Amniotic stem cell (primary cell): ENCODE measurements around the gene PCDHGB3.
"Not testable (repeated sequence)": the region's sequence is repeated elsewhere in the genome, so short reads cannot be mapped to it uniquely, and the experiment has no call there.

Experiments
- DNase-seq: peaks from one replicate; lab custom pipeline; 2025; lab: John Stamatoyannopoulos, UW

PCDHGB3 gene

GRCh38 chr5:141392429-141393198 lies 22.6 kb downstream of the PCDHGB3 start, which contains the start of gene PCDHGA8:
PCDHGA8 (plus strand) TSS chr5:141392633; CDS start chr5:141392814, 181 bp downstream.
- no peak for DNase-seq

GRCh38 chr5:141393267-141393666 lies 23.2 kb downstream of the PCDHGB3 start:
- no peak for DNase-seq

DNA sequence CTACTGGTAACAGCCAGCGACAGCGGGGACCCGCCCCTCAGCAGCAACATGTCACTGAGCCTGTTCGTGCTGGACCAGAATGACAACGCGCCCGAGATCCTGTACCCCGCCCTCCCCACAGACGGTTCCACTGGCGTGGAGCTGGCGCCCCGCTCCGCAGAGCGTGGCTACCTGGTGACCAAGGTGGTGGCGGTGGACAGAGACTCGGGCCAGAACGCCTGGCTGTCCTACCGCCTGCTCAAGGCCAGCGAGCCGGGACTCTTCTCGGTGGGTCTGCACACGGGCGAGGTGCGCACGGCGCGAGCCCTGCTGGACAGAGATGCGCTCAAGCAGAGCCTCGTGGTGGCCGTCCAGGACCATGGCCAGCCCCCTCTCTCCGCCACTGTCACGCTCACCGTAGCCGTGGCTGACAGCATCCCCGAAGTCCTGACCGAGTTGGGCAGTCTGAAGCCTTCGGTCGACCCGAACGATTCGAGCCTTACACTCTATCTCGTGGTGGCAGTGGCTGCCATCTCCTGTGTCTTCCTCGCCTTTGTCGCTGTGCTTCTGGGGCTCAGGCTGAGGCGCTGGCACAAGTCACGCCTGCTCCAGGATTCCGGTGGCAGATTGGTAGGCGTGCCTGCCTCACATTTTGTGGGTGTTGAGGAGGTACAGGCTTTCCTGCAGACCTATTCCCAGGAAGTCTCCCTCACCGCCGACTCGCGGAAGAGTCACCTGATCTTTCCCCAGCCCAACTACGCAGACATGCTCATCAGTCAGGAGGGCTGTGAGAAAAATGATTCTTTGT lies 24.6 kb downstream of the PCDHGB3 start:
- DNase-seq: not testable (repeated sequence)

DNA sequence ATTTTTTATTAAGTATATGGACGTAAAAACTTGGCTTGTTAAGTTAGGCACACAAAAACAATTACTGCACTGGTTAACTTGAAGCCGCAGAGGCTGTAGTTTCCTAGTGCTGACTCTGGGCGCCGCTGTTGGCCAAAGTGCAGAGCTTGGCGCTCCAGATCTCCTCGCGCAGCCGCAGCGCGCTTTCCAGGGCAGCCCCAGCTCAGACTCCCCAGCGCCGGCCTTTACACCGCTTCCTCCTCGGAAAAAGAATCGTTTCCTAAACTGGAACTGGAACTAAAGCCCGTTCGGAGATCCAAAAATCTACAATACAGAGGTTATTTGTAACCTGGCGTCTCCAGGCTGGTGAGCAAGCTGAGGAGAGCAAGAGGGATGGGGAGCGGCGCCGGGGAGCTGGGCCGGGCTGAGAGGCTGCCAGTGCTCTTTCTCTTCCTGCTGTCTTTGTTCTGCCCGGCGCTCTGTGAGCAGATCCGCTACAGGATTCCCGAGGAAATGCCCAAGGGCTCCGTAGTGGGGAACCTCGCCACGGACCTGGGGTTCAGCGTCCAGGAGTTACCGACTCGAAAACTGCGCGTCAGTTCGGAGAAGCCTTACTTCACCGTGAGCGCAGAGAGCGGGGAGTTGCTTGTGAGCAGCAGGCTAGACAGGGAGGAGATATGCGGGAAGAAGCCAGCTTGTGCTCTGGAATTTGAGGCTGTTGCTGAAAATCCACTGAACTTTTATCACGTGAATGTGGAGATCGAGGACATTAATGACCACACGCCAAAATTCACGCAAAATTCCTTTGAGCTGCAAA lies 27.9 kb downstream of the PCDHGB3 start, which contains the start of gene PCDHGB5:
Gene PCDHGB5, plus strand, starts transcription at position 192 of the 796 bp plus-strand sequence. Its CDS starts 181 bp downstream, at position 373.
- not testable (repeated sequence) for DNase-seq

DNA sequence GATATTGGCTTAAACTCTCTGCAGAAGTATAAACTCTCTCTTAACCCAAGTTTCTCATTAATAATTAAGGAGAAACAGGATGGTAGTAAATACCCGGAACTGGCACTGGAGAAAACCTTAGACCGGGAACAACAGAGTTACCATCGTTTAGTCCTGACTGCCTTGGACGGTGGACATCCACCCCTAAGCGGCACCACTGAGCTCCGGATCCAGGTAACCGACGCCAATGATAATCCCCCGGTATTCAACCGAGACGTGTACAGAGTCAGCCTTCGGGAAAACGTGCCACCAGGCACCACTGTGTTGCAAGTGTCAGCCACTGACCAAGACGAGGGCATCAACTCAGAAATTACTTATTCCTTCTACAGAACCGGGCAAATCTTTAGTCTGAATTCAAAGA lies 28.6 kb downstream of the PCDHGB3 start:
- no peak for DNase-seq

GRCh38 chr5:141399555-141400258 lies 29.7 kb downstream of the PCDHGB3 start:
- no peak for DNase-seq

DNA sequence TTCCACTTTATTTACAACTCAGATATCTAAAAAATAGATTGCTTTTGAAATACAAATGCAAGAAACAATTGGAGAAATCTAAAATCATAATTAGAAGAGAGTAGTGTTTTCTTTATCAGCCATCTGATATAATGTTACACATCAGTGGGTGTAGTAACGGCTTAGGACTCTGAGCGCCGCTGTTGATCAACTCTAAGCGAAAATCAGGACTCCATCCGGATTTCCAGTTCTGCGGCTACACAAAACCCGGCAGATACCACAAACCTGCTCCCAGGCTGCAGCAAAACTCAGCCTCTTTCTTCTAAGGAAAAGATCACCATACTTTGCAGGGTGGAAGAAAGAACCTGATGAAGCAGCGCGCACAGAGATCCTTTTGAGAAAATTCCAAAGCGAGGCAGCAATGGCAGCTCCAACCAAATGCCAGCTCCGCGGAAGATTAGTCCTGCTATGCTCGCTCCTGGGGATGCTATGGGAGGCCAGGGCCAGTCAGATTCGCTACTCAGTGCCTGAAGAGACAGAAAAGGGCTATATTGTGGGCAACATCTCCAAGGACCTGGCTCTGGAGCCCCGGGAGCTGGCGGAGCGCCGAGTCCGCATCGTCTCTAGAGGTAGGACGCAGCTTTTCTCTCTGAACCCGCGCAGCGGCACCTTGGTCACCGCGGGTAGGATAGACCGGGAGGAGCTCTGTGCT lies 32.7 kb downstream of the PCDHGB3 start, which contains the start of gene PCDHGA9:
Gene PCDHGA9, plus strand, starts transcription at position 226 of the 691 bp plus-strand sequence. Its CDS starts 175 bp downstream, at position 401.
- DNase-seq: no peak

DNA sequence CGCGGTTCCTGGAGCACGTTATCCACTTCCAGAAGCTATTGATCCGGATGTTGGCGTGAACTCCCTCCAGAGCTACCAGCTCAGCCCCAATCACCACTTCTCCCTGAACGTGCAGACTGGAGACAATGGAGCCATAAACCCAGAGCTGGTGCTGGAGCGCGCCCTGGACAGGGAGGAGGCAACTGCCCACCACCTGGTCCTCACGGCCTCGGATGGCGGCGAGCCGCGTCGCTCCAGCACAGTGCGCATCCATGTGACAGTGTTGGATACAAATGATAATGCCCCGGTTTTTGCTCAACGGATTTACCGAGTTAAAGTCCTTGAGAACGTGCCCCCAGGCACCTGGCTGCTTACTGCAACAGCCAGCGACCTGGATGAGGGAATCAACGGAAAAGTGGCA lies 33.3 kb downstream of the PCDHGB3 start:
- no peak for DNase-seq

- not testable (repeated sequence) for DNase-seq
Observed at GRCh38 chr5:141407790-141408505, 37.9 kb downstream of the PCDHGB3 start, which contains the start of gene PCDHGB6. PCDHGB6 (plus strand) TSS chr5:141408021; CDS start chr5:141408203, 182 bp downstream.

DNA sequence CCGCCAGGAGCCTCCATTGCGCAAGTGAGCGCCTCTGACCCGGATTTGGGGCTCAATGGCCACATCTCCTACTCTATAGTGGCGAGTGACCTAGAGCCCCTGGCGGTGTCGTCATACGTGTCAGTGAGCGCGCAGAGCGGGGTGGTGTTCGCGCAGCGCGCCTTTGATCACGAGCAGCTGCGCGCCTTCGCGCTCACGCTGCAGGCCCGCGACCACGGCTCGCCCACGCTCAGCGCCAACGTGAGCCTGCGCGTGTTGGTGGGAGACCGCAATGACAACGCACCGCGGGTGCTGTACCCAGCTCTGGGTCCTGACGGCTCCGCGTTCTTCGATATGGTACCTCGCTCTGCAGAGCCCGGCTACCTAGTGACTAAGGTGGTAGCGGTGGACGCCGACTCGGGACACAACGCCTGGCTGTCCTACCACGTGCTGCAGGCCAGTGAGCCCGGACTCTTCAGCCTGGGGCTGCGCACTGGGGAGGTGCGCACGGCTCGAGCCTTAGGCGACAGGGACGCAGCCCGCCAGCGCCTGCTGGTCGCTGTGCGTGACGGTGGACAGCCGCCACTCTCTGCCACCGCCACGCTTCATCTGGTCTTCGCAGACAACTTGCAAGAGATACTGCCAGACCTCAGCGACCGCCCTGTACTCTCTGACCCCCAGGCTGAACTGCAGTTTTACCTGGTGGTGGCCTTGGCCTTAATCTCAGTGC lies 39.7 kb downstream of the PCDHGB3 start:
- no peak for DNase-seq

DNA sequence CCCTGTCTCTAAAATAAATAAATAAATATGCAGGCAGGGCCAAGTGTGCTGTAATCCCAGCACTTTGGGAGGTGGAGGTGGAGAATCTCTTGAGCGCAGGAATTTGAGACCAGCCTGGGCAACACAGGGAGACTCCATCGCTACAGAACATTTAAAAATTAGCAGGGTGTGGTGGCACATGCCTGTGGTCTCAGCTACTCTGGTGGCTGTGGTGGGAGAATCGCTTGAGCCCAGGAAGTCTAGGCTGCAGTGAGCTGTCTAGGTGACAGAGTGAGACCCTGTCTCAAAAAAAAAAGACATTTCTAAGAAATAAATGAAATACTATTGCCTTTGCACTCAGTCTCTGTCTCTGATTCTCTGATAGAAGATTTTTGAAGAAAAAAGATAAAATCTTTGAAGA lies 41.5 kb downstream of the PCDHGB3 start:
- no peak for DNase-seq

DNA sequence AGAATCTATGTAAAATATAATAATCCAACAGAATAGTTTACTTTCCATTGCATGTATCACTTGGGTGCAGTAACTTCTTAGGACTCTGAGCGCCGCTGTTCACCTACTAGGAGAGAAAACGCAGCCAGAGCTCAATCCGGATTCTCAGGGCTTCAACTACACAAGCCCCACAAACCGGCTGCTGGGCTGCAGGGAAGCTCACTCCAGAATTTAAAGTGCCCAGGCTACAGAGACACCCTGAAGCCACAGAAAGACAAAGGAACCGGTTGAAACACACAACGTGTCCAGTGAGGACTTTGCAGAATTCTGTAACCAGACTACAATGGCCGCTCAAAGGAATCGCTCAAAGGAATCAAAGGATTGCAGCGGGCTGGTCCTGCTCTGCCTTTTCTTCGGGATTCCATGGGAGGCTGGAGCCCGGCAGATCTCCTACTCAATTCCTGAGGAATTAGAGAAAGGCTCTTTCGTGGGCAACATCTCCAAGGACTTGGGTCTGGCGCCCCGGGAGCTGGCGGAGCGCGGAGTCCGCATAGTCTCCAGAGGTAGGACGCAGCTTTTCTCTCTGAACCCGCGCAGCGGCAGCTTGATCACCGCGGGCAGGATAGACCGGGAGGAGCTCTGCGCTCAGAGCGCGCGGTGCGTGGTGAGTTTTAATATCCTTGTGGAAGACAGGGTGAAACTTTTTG lies 43.0 kb downstream of the PCDHGB3 start, which contains the start of gene PCDHGA10:
Gene PCDHGA10, plus strand, starts transcription at position 134 of the 686 bp plus-strand sequence. Its CDS starts 189 bp downstream, at position 323.
- peak; percentile 93 for DNase-seq

DNA sequence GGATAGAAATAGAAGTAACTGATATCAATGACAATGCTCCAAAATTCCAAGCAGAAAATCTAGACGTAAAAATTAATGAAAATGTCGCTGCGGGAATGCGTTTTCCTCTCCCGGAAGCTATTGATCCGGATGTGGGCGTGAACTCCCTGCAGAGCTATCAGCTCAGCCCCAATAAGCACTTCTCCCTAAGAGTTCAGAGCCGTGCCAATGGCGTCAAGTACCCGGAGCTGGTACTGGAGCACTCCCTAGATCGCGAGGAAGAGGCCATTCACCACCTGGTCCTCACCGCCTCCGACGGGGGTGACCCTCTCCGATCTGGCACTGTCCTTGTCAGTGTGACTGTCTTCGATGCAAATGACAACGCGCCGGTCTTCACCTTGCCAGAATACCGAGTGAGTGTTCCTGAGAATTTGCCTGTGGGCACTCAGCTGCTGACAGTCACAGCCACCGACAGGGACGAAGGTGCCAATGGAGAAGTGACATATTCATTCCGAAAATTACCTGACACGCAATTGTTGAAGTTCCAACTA lies 43.6 kb downstream of the PCDHGB3 start:
- no peak for DNase-seq

DNA sequence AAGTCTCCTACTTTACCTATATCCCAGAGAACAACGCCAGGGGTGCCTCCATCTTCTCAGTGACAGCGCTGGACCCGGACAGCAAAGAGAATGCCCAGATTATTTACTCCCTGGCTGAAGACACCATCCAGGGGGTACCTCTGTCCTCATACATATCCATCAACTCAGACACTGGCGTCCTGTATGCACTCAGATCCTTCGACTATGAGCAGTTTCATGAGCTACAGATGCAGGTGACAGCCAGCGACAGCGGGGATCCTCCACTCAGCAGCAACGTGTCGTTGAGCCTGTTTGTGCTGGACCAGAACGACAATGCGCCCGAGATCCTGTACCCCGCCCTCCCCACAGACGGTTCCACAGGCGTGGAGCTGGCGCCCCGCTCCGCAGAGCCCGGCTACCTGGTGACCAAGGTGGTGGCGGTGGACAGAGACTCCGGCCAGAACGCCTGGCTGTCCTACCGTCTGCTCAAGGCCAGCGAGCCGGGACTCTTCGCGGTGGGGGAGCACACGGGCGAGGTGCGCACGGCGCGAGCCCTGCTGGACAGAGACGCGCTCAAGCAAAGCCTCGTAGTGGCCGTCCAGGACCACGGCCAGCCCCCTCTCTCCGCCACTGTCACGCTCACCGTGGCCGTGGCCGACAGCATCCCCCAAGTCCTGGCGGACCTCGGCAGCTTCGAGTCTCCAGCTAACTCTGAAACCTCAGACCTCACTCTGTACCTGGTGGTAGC lies 44.7 kb downstream of the PCDHGB3 start:
- DNase-seq: not testable (repeated sequence)

GRCh38 chr5:141415275-141415618 lies 45.2 kb downstream of the PCDHGB3 start:
- not testable (repeated sequence) for DNase-seq

DNA sequence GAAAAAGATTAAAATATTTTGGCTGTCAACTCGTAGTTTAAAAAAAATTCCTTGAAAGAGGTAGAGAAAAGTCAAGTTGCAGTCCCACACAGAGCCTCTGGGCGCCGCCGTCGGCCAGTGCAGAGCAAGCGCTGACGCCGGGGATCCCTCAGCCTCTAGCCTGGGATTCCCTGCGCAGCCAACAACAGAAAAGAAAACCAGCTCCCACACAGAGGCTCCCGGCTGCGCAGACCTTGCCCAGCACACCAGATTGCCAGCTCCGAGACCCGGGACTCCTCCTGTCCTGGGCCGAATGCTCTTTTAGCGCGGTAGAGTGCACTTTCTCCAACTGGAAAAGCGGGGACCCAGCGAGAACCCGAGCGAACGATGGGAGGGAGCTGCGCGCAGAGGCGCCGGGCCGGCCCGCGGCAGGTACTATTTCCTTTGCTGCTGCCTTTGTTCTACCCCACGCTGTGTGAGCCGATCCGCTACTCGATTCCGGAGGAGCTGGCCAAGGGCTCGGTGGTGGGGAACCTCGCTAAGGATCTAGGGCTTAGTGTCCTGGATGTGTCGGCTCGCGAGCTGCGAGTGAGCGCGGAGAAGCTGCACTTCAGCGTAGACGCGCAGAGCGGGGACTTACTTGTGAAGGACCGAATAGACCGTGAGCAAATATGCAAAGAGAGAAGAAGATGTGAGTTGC lies 47.6 kb downstream of the PCDHGB3 start, which contains the start of gene PCDHGB7:
Gene PCDHGB7, plus strand, starts transcription at position 184 of the 679 bp plus-strand sequence. Its CDS starts 183 bp downstream, at position 367.
- DNase-seq: peak; percentile 19
